ENCODE data around the gene TERT. TPM values are rescaled to one million over a fixed set of nuclear protein-coding genes. Genes with fewer than 3 reads are reported as not detected.

TERT gene
- total RNA-seq, 1 donor from 2014 or later, result 2.4 TPM

- Histone ChIP-seq H3K9ac (no peak overlapping the region), H3F3A (ENCODE audit: low read depth) (no peaks in the 10 kb centered on the region), H2AFZ (replicated peaks) (no peak overlapping the region), H3K4me1 (no peaks in the 10 kb centered on the region), H3K27me3 (no peaks in the 10 kb centered on the region), H4K20me1 (ENCODE audit: low read depth) (no peaks in the 10 kb centered on the region), H3K36me3 (no peaks in the 10 kb centered on the region), H3K9me3 (ENCODE audit: low read depth) (no peaks in the 10 kb centered on the region), H3K27ac (no peak overlapping the region), H3K79me2 (ENCODE audit: low read depth) (no peaks in the 10 kb centered on the region), H3K4me3 (no peak overlapping the region), H3K4me2 (no peak overlapping the region)
- TF ChIP-seq EZH2phosphoT487 (IDR thresholded peaks at IDR 0.05) (no peak), EZH2 (IDR thresholded peaks at IDR 0.05) (no peak)
- TF ChIP-seq, protein P1, sequence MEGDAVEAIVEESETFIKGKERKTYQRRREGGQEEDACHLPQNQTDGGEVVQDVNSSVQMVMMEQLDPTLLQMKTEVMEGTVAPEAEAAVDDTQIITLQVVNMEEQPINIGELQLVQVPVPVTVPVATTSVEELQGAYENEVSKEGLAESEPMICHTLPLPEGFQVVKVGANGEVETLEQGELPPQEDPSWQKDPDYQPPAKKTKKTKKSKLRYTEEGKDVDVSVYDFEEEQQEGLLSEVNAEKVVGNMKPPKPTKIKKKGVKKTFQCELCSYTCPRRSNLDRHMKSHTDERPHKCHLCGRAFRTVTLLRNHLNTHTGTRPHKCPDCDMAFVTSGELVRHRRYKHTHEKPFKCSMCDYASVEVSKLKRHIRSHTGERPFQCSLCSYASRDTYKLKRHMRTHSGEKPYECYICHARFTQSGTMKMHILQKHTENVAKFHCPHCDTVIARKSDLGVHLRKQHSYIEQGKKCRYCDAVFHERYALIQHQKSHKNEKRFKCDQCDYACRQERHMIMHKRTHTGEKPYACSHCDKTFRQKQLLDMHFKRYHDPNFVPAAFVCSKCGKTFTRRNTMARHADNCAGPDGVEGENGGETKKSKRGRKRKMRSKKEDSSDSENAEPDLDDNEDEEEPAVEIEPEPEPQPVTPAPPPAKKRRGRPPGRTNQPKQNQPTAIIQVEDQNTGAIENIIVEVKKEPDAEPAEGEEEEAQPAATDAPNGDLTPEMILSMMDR (IDR thresholded peaks at IDR 0.05), result no peak
- no peak for DNase-seq (ENCODE audit: low spot score)
- Mint-ChIP-seq H3K4me1 (no peaks in the 10 kb centered on the region), H3K36me3 (no peaks in the 10 kb centered on the region), H3K27ac (no peak overlapping the region), H3K4me3 (no peak overlapping the region), H3K27me3 (ENCODE audit: insufficient read depth, low read depth) (no peaks in the 10 kb centered on the region), H3K9me3 (no peaks in the 10 kb centered on the region)
These were observed 34.9 kb downstream of the TERT start for GRCh38 chr5:1259806-1260480.

GRCh38 chr5:1257841-1258240 is 37.0 kb downstream of the TERT start:
- Histone ChIP-seq H3K9ac (no peak overlapping the region), H3K36me3 (no peaks in the 10 kb centered on the region), H3K79me2 (ENCODE audit: low read depth) (no peaks in the 10 kb centered on the region), H3F3A (ENCODE audit: low read depth) (no peaks in the 10 kb centered on the region), H3K4me1 (no peaks in the 10 kb centered on the region), H3K4me3 (no peak overlapping the region), H3K27ac (no peak overlapping the region), H2AFZ (replicated peaks) (no peak overlapping the region), H3K9me3 (ENCODE audit: low read depth) (no peaks in the 10 kb centered on the region), H3K27me3 (no peaks in the 10 kb centered on the region), H4K20me1 (ENCODE audit: low read depth) (no peaks in the 10 kb centered on the region), H3K4me2 (no peak overlapping the region)
- H3K4me1 Mint-ChIP-seq, result no peaks in the 10 kb centered on the region
- H3K9me3 Mint-ChIP-seq, result no peaks in the 10 kb centered on the region
- no peak for DNase-seq (ENCODE audit: low spot score)
- H3K36me3 Mint-ChIP-seq, result no peaks in the 10 kb centered on the region
- TF ChIP-seq, protein P1 (IDR thresholded peaks at IDR 0.05), result no peak
- no peak for TF ChIP-seq EZH2 (IDR thresholded peaks at IDR 0.05)
- no peak for TF ChIP-seq EZH2phosphoT487 (IDR thresholded peaks at IDR 0.05)
- H3K4me3 Mint-ChIP-seq, result no peak overlapping the region
- no peak overlapping the region for H3K27ac Mint-ChIP-seq
- H3K27me3 Mint-ChIP-seq (ENCODE audit: insufficient read depth, low read depth), result peaks cover under 1% of the 10 kb centered on the region

DNA sequence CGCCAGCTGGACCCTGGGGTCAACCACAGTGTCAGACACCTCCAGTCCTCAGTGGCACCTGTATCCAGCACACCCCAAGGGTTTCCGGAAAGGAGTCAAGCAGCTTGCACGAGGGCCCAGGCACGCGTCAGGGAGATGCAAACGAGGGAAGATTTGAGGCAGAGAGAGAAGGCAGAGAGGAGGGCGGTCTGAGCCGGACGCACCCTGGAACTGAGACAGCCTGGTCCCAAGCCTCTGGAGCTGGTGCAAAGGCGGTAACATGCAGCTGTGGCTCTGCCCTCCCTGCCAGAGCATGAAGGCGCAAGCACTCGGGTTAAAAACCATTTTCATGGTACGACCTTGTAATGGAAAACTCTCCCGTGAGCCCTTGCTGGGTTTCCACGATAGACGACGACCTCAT is 37.5 kb downstream of the TERT start:
- Histone ChIP-seq H3K4me1 (no peaks in the 10 kb centered on the region), H2AFZ (replicated peaks) (no peak overlapping the region), H3K9me3 (ENCODE audit: low read depth) (no peaks in the 10 kb centered on the region), H3K36me3 (no peaks in the 10 kb centered on the region), H3F3A (ENCODE audit: low read depth) (no peaks in the 10 kb centered on the region), H3K79me2 (ENCODE audit: low read depth) (no peaks in the 10 kb centered on the region), H3K27me3 (no peaks in the 10 kb centered on the region), H4K20me1 (ENCODE audit: low read depth) (no peaks in the 10 kb centered on the region), H3K4me3 (no peak overlapping the region), H3K4me2 (no peak overlapping the region), H3K27ac (no peak overlapping the region), H3K9ac (no peak overlapping the region)
- TF ChIP-seq, protein P1 (IDR thresholded peaks at IDR 0.05), result no peak
- TF ChIP-seq EZH2 (IDR thresholded peaks at IDR 0.05) (no peak), EZH2phosphoT487 (IDR thresholded peaks at IDR 0.05) (no peak)
- H3K27me3 Mint-ChIP-seq (ENCODE audit: insufficient read depth, low read depth), result peaks cover 2% of the 10 kb centered on the region
- no peaks in the 10 kb centered on the region for H3K9me3 Mint-ChIP-seq
- no peaks in the 10 kb centered on the region for H3K36me3 Mint-ChIP-seq
- H3K4me3 Mint-ChIP-seq, result no peak overlapping the region
- H3K4me1 Mint-ChIP-seq, result no peaks in the 10 kb centered on the region
- DNase-seq (ENCODE audit: low spot score), result no peak
- H3K27ac Mint-ChIP-seq, result no peak overlapping the region
